Measurements from ENCODE around the gene TMPRSS12.
"Not testable (repeated sequence)": the region's sequence is repeated elsewhere in the genome, so short reads cannot be mapped to it uniquely, and the experiment has no call there.

The TMPRSS12 gene, protein sequence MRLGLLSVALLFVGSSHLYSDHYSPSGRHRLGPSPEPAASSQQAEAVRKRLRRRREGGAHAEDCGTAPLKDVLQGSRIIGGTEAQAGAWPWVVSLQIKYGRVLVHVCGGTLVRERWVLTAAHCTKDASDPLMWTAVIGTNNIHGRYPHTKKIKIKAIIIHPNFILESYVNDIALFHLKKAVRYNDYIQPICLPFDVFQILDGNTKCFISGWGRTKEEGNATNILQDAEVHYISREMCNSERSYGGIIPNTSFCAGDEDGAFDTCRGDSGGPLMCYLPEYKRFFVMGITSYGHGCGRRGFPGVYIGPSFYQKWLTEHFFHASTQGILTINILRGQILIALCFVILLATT

DNA sequence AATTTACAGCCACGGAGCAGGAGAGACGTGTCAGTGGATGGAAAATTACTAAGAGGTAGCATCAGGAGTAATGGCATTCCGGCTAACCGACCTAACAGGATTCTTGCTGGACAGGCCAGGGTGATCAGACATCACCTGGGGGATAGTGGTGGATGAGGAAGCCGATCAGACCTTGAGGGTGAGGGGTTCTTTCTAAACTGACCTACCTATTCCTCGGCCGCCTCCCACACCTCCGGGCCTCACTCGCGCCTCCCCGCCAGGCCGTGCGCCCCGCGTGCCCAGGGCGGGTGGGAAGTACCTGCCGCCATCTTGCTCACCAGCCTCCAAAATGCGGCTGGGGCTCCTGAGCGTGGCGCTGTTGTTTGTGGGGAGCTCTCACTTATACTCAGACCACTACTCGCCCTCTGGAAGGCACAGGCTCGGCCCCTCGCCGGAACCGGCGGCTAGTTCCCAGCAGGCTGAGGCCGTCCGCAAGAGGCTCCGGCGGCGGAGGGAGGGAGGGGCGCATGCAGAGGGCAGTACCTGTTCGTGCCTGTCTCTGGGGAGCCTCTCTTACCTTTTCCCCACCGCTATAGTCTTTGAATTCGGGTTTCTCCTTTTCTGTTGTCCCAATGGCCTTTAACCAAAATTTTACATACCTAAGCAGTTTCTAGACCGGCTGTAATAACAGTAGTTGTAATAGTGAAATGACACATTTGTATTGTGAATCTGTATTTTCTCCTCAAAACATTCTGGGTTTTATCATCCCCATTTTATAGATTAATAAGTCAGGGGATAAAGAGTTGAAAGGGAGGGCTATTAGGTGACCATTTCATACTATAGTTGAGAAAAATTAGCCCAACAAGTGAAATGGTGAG lies at the start of gene TMPRSS12:
TMPRSS12 (plus strand) TSS at position 290 of the 857 bp plus-strand sequence; CDS start at position 329, 39 bp downstream.
- Histone ChIP-seq H3K27me3 (ENCODE audit: insufficient read depth, low read length) (no peaks in the 10 kb centered on the region), H3K36me3 (ENCODE audit: insufficient read depth, low read length) (no peaks in the 10 kb centered on the region), H3K4me3 (ENCODE audit: low read depth, low read length) (no peak within 1 kb of the TSS), H2AFZ (ENCODE audit: low read length, unreplicated experiment) (no peak within 1 kb of the TSS), H3K79me2 (ENCODE audit: control insufficient read depth, insufficient read depth, low read length, unreplicated experiment) (no peaks in the 10 kb centered on the region), H3K4me1 (ENCODE audit: control insufficient read depth, insufficient read depth, low read length, unreplicated experiment) (peaks cover 4% of the 10 kb centered on the region), H3K27ac (ENCODE audit: low read depth, low read length) (no peak within 1 kb of the TSS)

- Histone ChIP-seq H2AFZ (ENCODE audit: low read length, unreplicated experiment) (no peak overlapping the region), H3K79me2 (ENCODE audit: control insufficient read depth, insufficient read depth, low read length, unreplicated experiment) (peaks cover 3% of the 10 kb centered on the region), H3K4me1 (ENCODE audit: control insufficient read depth, insufficient read depth, low read length, unreplicated experiment) (no peaks in the 10 kb centered on the region), H3K36me3 (ENCODE audit: insufficient read depth, low read length) (peaks cover 42% of the 10 kb centered on the region), H3K27me3 (ENCODE audit: insufficient read depth, low read length) (no peaks in the 10 kb centered on the region), H3K4me3 (ENCODE audit: low read depth, low read length) (no peak overlapping the region), H3K27ac (ENCODE audit: low read depth, low read length) (no peak overlapping the region)
These were observed 42.8 kb upstream of the TMPRSS12 start for GRCh38 chr12:50799908-50800307.

GRCh38 chr12:50803230-50803875 lies 39.4 kb upstream of the TMPRSS12 start:
- H3K4me3 ChIP-seq (ENCODE audit: low read depth, low read length) = no peak overlapping the region
- peaks cover 2% of the 10 kb centered on the region for H3K79me2 ChIP-seq (ENCODE audit: control insufficient read depth, insufficient read depth, low read length, unreplicated experiment)
- H3K36me3 ChIP-seq (ENCODE audit: insufficient read depth, low read length) = peaks cover 25% of the 10 kb centered on the region
- H3K27me3 ChIP-seq (ENCODE audit: insufficient read depth, low read length) = no peaks in the 10 kb centered on the region
- no peaks in the 10 kb centered on the region for H3K4me1 ChIP-seq (ENCODE audit: control insufficient read depth, insufficient read depth, low read length, unreplicated experiment)
- no peak overlapping the region for H3K27ac ChIP-seq (ENCODE audit: low read depth, low read length)
- no peak overlapping the region for H2AFZ ChIP-seq (ENCODE audit: low read length, unreplicated experiment)

GRCh38 chr12:50806176-50806575 lies 36.5 kb upstream of the TMPRSS12 start:
- no peaks in the 10 kb centered on the region for H3K27me3 ChIP-seq (ENCODE audit: insufficient read depth, low read length)
- H3K36me3 ChIP-seq (ENCODE audit: insufficient read depth, low read length) = peaks cover 7% of the 10 kb centered on the region
- H3K27ac ChIP-seq (ENCODE audit: low read depth, low read length) = no peak overlapping the region
- H3K4me3 ChIP-seq (ENCODE audit: low read depth, low read length) = no peak overlapping the region
- H2AFZ ChIP-seq (ENCODE audit: low read length, unreplicated experiment) = no peak overlapping the region
- H3K4me1 ChIP-seq (ENCODE audit: control insufficient read depth, insufficient read depth, low read length, unreplicated experiment) = no peaks in the 10 kb centered on the region
- H3K79me2 ChIP-seq (ENCODE audit: control insufficient read depth, insufficient read depth, low read length, unreplicated experiment) = peaks cover 2% of the 10 kb centered on the region

GRCh38 chr12:50809131-50809530 lies 33.6 kb upstream of the TMPRSS12 start:
- H3K79me2 ChIP-seq (ENCODE audit: control insufficient read depth, insufficient read depth, low read length, unreplicated experiment); H3K4me3 ChIP-seq (ENCODE audit: low read depth, low read length); H3K27me3 ChIP-seq (ENCODE audit: insufficient read depth, low read length); H2AFZ ChIP-seq (ENCODE audit: low read length, unreplicated experiment); H3K4me1 ChIP-seq (ENCODE audit: control insufficient read depth, insufficient read depth, low read length, unreplicated experiment); H3K27ac ChIP-seq (ENCODE audit: low read depth, low read length): not testable (repeated sequence)
- peaks cover 12% of the 10 kb centered on the region; the same call in 1 of the 2 replicates for H3K36me3 ChIP-seq (ENCODE audit: insufficient read depth, low read length)

- not testable (repeated sequence) for H2AFZ ChIP-seq (ENCODE audit: low read length, unreplicated experiment); H3K4me3 ChIP-seq (ENCODE audit: low read depth, low read length); H3K27me3 ChIP-seq (ENCODE audit: insufficient read depth, low read length); H3K4me1 ChIP-seq (ENCODE audit: control insufficient read depth, insufficient read depth, low read length, unreplicated experiment); H3K79me2 ChIP-seq (ENCODE audit: control insufficient read depth, insufficient read depth, low read length, unreplicated experiment); H3K27ac ChIP-seq (ENCODE audit: low read depth, low read length)
- peaks cover 23% of the 10 kb centered on the region for H3K36me3 ChIP-seq (ENCODE audit: insufficient read depth, low read length)
These were observed 27.8 kb upstream of the TMPRSS12 start for GRCh38 chr12:50814921-50815320.

DNA sequence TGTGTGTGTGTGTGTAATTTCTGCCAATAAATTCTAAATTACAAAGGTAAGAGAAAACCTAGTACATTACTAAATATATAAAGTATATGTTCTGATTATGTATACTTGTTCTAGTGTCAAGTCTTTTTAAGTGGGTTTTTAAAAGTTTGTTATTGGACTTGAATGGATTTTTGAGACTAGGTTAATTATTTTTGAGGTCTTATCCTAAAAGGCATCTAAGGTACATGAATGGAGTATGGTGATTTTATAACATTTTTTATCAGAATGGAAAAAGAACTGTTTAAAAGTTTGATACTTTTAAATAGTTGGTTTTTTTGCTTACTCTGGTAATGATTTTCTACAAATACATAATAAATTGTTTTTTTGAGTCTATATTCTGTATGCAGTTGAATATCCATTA lies 22.5 kb upstream of the TMPRSS12 start:
- no peak overlapping the region for H3K4me3 ChIP-seq (ENCODE audit: low read depth, low read length)
- H3K4me1 ChIP-seq (ENCODE audit: control insufficient read depth, insufficient read depth, low read length, unreplicated experiment) = peaks cover 2% of the 10 kb centered on the region
- no peaks in the 10 kb centered on the region for H3K27me3 ChIP-seq (ENCODE audit: insufficient read depth, low read length)
- H2AFZ ChIP-seq (ENCODE audit: low read length, unreplicated experiment) = no peak overlapping the region
- no peak overlapping the region for H3K27ac ChIP-seq (ENCODE audit: low read depth, low read length)
- H3K36me3 ChIP-seq (ENCODE audit: insufficient read depth, low read length) = peaks cover 12% of the 10 kb centered on the region
- no peaks in the 10 kb centered on the region for H3K79me2 ChIP-seq (ENCODE audit: control insufficient read depth, insufficient read depth, low read length, unreplicated experiment)

GRCh38 chr12:50822082-50822481 lies 20.6 kb upstream of the TMPRSS12 start:
- H3K27me3 ChIP-seq (ENCODE audit: insufficient read depth, low read length) = no peaks in the 10 kb centered on the region
- H3K36me3 ChIP-seq (ENCODE audit: insufficient read depth, low read length) = peaks cover 7% of the 10 kb centered on the region
- no peak overlapping the region for H2AFZ ChIP-seq (ENCODE audit: low read length, unreplicated experiment)
- no peak overlapping the region for H3K27ac ChIP-seq (ENCODE audit: low read depth, low read length)
- no peaks in the 10 kb centered on the region for H3K79me2 ChIP-seq (ENCODE audit: control insufficient read depth, insufficient read depth, low read length, unreplicated experiment)
- peaks cover 3% of the 10 kb centered on the region for H3K4me1 ChIP-seq (ENCODE audit: control insufficient read depth, insufficient read depth, low read length, unreplicated experiment)
- no peak overlapping the region for H3K4me3 ChIP-seq (ENCODE audit: low read depth, low read length)

DNA sequence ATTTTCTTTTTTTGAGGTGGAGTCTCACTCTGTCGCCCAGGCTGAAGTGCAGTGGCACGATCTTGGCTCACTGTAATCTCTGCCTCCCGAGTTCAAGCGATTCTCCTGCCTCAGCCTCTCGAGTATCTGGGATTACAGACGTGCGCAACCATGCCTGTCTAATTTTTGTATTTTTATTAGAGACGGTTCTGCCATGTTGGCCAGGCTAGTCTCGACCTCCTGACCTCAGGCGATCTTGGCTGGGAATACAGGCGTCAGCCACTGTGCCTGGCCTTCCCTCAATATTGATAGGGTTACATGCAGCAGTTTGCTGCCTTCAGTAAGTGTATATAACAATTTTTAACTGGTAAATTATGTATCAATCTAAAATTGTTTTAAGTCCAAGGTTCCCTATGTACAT lies 19.0 kb upstream of the TMPRSS12 start:
- H3K27me3 ChIP-seq (ENCODE audit: insufficient read depth, low read length); H3K79me2 ChIP-seq (ENCODE audit: control insufficient read depth, insufficient read depth, low read length, unreplicated experiment); H2AFZ ChIP-seq (ENCODE audit: low read length, unreplicated experiment); H3K4me1 ChIP-seq (ENCODE audit: control insufficient read depth, insufficient read depth, low read length, unreplicated experiment); H3K36me3 ChIP-seq (ENCODE audit: insufficient read depth, low read length); H3K4me3 ChIP-seq (ENCODE audit: low read depth, low read length); H3K27ac ChIP-seq (ENCODE audit: low read depth, low read length): not testable (repeated sequence)

- H3K36me3 ChIP-seq (ENCODE audit: insufficient read depth, low read length) = no peaks in the 10 kb centered on the region; the same call in 1 of the 2 replicates
- peak overlapping the region; percentile 1 for H2AFZ ChIP-seq (ENCODE audit: low read length, unreplicated experiment)
These were observed 17.8 kb upstream of the TMPRSS12 start for GRCh38 chr12:50824914-50825313.

More at GRCh38 chr12:50824914-50825313, 17.8 kb upstream of the TMPRSS12 start:
- Histone ChIP-seq H3K27me3 (ENCODE audit: insufficient read depth, low read length) (no peaks in the 10 kb centered on the region), H3K4me3 (ENCODE audit: low read depth, low read length) (no peak overlapping the region), H3K79me2 (ENCODE audit: control insufficient read depth, insufficient read depth, low read length, unreplicated experiment) (no peaks in the 10 kb centered on the region), H3K4me1 (ENCODE audit: control insufficient read depth, insufficient read depth, low read length, unreplicated experiment) (peaks cover 3% of the 10 kb centered on the region), H3K27ac (ENCODE audit: low read depth, low read length) (peak overlapping the region; percentile 25; the same call in 1 of the 2 replicates)
